GM21423 (cell line): Measurements from ENCODE around the gene DCHS2.
A peak's percentile ranks its signal among the peaks of the same experiment; 100 is the strongest.

ENCODE experiments used
- ATAC-seq: cut with Tn5 transposase; IDR thresholded peaks from one replicate; pipeline ENCODE4 v1.9.1; 2021; ENCODE audit warnings: mild to moderate bottlenecking, moderate library complexity; ENCODE audit not compliant: unreplicated experiment

DCHS2 gene

DNA sequence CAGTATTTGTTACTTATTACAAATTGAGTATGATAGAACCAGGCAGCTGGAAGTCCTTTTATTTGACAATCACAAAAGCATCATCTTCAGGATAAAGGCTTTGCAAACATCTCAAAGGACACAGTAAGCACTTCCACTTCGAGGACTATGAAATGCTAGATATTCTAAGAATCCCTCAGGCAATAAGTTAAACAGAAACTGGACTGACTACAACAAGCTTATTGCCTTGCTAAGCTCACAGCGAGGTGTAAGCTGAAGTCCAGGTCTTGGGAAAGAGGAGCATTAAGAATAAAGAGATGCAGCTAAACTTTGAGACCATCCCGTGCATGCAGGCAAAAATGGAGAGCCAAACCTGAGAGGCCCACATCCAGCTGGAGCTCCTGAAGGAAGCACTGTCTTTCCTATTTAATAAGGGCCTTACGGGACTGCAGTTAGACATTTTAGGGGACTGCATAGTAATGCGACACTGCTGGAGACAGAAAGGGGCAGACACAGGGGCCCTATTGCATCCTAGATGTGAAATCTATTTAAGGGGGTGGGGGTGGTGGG is 38.7 kb downstream of the DCHS2 start:
- ATAC-seq: no peak

DNA sequence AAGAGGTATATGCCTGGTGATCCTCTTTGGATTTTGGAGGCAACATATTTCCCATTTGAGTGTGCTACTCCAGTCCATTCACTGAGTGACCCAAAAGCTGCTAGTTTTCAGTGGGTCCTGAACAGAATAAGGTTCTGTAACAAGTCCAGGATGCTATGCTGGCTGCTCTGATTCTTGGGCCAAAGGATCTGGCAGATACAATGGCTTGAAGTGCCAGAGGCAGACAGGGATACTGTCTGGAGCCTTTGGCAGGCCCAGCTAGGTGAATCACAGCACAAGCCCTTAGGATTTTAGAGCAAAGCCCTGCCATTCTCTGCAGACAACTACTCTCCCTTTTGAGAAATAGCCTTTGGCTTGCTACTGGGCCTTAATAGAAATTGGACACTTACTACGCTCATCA is 40.6 kb downstream of the DCHS2 start:
- ATAC-seq: no peak

DNA sequence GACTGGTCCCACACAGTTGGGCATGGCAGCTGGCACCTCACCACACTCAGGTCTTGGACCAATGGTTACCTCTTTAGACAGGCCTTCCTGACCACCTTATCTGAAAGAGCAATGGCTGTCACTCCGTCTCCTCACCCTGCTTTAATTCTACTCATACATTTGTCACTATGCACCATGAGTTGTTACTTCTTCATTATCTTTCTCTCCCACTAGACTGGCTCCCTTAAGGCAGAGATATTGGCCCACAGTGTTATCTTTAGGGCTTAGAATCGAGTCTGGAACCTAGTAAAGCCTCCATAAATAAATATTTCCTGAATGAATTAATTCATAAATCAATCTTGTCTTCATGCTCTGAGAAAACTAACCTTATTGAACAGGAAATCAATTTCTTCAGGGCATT is 46.6 kb downstream of the DCHS2 start:
- no peak for ATAC-seq

DNA sequence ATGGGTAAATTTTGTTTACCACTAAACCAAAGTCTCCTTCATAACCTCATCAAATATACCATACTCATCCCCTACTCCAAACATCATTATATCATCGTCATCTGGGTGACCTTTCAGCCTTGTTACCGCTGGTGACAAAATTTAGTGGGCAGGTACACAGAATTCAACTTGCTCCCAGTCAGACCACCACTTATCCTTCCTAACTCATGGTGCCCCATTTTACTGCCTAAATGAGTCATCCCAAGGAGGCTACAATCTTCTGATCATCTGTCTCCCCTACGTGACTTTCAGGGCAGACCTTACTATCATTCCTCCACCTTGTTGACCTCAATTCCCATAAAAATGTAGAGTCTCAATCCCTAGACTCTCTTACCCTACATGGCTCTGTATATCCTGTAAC is 49.6 kb downstream of the DCHS2 start:
- no peak for ATAC-seq

DNA sequence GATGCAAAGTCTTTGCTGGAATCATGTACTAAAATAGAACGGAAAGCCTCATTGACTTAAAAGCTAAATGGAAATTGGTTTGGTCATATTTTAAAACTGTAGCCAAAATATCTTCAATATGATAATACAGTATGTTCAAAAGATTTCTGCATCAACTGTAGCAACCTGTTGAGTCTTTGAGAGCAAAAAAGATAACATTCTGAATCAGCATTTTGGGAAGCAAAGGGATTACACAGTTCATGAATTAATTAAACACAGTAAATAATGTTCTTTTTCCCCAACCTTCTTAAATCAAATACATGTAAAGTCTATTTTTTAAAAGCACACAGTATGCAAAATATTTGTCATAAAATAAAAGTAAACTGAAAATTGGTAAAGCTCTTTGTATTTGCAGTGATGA is 50.5 kb downstream of the DCHS2 start:
- ATAC-seq: no peak

DNA sequence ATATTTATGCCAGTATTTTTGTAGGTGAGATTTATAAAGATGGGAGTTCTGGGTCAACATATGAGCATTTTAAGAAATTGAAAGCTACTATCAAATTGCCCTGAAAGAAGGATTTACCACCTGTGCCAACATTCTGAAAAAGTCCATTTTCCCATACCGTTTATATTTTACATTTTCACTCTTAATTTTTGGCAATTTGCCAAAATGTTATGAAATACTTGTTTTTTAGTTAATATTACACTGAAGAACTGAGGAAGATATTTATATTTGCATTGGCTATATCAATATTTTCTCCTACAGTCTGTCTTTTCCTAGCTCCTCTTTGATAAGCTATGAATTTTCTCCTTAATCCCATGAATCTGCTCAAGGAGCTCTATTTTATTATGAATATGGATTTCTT is 52.4 kb downstream of the DCHS2 start:
- no peak for ATAC-seq

DNA sequence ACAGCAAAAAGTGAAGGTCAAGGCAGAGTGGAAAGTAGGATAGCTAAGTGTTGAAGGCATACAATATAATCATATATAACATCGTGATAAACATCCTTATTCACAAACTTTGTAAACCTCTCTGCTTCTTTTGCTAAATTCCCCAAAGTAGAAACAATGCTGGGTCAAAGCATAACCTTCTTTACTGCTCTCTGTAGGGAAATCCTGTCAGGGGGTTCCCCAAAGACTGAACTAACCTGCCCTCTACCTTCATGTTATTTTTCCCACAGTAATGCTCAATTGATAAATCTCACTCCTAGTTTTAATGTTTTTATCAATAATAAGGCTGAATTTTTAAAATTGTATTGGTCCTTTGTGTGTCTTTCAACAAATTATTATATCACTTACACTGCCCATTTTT is 55.7 kb downstream of the DCHS2 start:
- ATAC-seq: peak; percentile 49

DNA sequence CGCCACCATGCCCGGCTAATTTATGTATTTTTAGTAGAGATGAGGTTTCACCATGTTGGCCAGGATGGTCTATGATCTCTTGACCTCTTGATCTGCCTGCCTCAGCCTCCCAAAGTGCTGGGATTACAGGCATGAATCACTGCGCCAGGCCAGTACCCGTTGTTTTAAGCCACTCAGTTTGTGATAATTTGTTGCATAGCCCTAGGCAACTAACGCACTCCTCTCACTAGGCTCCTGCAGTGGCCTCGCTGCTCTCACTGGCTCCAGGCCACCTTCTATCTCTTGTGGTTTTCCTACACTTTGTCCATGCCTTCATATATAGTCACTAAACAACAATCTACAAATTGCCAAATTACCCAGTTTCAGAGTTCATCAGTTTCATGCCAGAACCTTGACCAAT is 58.1 kb downstream of the DCHS2 start:
- ATAC-seq: no peak

DNA sequence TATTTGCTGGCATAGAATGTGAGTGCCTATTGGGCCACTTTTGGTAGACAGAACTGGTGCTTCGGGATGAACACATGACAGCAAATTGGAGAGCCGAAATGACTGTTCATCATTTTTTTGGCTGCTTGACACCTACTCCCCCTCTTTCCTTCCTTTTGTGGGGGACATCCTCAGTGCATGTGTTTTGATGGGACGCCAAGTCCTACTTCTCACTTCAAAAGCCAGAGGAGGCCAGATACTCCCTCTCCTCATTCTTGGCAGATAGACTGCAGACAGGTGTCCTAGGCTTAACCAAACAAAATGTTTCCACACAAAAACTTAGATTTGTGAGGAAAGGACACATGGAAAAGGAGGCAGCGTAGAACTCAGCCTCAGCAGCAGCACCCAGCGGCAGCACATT is 62.4 kb downstream of the DCHS2 start:
- no peak for ATAC-seq

DNA sequence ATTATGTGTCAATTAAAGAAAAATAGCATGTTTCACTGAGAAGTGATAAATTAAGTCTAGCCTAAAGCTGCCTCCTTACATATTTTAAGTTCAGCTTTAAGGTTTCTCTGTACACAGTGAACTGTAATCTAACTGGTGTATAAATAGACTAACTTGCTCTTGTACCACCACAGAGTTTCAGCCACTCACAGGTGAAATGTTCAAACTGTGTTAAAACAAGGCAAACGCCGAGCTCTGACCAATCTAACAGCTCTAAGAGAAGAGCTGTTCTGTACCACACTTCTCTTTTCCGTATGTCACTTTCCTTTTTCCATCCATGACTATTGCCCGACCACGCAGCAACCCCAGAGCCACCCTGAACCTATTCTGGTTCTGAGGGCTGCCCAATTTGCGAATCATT is 64.5 kb downstream of the DCHS2 start:
- no peak for ATAC-seq

DNA sequence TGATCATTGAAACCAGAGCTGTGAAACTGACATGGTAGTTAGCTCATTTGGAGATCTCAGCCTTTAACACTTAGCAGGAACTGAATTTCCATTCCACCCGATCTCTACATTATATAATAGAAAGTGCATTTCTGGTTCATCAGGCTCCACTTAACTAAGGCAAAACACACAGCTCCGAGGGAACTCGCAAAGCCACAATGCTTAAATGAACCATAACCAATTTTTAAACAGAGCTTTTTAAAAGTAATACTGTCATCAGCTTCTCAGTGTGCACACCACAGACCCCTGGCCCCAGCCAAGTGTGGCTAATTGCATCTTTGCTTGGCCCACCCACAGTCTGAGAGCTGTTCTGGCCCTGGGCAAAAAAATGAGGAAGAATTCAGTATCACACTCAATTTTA is 66.1 kb downstream of the DCHS2 start:
- no peak for ATAC-seq

DNA sequence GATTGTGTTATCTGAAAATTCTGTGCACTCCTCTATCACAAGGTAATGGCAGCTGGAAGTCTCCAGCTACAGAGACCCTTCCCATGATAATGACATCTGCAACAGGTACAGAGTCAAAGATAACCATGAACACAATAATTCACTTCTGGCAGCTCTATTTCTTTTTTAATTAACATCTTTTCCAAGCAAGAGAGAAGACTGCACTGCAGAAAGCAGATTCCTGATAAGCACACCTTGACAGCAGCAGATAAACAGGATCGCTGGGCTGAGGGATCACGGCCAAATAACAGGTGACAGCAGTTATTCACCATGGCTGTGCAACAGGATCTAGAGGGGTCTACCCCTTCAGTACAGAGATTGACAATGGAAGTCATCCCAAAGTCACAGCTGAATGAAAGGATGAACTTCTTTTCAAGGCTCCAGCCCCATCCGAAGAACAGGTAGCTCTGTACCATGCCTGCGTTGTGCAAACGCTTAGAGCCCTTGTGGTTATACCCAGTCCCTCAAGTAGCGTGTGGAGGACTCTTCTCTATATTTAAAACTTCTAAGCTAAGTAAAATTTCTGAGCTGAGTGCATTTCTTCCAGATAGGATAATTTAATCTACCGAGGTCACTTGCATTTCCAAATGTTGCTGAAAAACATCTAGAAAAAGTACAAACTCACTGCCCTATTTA is 66.7 kb downstream of the DCHS2 start:
- no peak for ATAC-seq

DNA sequence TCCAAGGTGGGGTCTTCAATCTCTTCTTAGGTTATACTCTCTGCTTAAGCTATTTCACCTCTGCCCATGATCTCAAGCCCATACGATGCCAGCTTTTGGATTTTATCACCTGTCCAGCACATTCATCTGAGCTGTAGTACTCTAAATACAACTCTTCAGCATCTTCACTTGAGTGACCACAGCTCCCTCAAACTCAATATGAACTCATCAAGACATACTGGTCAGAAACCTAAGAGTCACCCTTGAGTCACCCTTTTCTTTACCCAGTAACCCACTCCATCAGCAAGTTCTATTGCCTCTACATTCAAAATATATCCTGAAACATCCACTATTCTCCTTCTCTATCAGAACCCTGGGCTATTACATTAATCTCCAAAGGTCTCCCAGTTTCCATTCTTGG is 69.4 kb downstream of the DCHS2 start:
- no peak for ATAC-seq

DNA sequence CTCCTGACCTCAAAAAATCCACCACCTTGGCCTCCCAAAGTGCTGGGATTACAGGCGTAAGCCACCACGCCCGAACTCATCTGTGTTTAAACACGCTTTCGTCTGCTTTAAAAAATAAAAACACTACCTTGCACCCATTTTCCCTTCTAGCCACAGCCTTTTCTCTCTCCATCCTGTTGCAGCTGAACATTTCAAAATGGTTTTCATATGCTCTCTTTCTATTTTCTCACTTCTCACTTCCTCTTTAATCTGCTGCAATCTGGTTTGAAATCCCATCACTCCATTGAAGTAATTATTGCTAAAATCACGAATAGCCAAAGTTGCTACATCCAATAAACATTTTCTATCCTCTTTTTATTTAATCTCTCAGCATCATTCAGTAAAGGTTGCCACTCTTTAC is 70.0 kb downstream of the DCHS2 start:
- ATAC-seq: peak; percentile 56

DNA sequence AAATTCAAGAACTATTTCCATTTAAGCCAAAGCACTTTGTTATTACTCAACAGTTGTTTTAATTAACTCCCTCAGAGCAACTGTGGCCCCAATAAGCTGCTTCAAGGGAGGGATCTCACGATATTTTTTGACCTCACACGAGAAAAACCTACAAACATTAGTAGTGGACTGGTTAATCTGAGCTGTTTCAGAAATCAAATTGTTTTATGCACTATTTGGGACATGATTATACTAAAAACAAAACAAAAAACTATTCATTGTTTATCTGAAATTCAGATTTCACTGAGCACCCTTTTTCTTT is 74.3 kb downstream of the DCHS2 start:
- ATAC-seq: no peak

DNA sequence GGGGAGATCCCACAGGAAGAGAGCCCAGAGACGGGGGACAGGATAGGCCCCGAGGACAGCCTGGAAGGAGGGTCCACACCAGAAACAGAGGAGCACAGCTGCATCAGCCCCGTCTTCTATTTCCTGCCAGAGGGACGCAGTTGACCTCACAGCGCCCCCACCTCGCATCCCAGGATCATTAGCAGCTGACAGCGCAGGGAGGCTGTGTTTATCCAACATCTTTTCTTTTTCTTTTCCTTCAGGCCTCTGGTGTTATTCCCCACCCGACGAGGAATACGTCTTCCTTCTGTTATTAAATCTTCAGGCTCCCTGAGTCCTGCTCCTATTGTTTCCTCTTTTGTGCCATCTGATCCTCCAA is 75.4 kb downstream of the DCHS2 start:
- ATAC-seq: peak; percentile 38

DNA sequence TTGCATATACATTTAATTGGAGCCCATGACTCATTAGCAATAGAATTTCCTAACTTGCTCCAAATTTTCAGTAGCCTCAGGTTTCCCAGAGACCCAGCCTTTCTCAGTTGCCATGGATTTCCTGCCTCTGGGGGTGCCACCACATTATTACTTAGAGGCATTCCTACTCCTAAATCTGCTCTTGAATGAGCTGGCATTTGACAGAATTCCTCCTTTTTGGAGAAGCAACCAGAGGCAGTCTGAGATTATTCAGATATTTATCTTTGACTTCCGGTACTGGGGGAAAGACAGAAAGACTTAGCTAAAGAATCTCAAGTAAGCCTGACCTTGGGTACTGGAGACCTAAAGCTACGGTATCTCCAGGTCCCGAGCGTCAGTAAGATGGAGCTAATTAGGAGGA is 76.3 kb downstream of the DCHS2 start:
- no peak for ATAC-seq

DNA sequence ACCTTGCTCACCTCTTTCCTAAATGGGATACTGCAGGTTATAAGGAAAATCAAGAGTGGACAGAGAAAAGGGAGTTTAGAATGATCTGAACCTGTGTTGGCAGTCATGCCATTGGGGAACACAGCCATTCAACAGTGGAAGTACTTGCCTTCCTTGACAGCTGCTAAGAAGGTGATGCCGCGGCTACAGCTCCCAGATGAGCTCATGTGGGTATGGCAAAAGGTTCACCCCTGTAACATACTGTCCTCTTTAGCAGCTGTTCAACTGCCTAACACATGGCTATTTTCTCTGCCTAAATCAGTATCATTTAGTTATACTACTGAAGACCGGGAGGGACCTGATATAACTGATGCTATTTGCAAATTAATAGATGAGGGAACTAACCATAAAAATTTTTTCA is 76.8 kb downstream of the DCHS2 start:
- ATAC-seq: no peak

DNA sequence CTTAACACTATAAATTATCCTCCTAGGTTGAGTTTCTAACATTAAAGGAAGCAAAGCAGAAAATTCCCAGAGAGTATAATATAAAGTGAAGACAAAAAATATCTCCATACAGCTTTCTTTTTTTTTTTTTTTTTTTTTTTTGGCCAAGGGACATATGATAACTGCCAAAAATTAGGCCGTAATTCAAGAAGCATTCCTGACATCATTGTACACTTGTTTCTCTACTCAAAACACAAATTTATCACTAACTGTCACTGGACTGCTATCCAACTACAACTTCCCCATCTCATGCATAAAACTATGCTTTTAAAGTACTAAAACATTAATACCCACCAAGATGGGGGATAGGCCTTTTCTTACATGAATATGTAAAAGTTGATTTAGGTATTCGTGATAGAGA is 77.2 kb downstream of the DCHS2 start:
- ATAC-seq: no peak

DNA sequence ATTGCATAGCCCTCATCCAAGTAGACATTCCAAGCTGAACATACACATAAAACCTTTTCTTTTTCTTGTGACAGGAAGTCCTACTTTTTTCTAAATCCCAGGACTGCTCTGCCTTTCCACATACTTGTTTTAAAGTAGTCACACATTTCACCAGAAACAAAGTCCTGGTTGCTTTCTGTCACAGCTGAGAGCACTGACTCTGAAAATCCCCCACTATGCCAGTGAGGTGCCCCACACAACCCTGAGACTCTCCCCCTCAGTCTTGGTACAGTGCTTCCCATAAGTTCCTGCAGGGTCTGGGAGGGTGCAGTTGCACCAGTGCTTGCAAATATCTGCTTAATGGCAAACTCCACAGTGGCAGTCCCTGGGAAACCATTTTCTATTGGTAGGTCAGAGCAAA is 84.2 kb downstream of the DCHS2 start:
- ATAC-seq: no peak

DNA sequence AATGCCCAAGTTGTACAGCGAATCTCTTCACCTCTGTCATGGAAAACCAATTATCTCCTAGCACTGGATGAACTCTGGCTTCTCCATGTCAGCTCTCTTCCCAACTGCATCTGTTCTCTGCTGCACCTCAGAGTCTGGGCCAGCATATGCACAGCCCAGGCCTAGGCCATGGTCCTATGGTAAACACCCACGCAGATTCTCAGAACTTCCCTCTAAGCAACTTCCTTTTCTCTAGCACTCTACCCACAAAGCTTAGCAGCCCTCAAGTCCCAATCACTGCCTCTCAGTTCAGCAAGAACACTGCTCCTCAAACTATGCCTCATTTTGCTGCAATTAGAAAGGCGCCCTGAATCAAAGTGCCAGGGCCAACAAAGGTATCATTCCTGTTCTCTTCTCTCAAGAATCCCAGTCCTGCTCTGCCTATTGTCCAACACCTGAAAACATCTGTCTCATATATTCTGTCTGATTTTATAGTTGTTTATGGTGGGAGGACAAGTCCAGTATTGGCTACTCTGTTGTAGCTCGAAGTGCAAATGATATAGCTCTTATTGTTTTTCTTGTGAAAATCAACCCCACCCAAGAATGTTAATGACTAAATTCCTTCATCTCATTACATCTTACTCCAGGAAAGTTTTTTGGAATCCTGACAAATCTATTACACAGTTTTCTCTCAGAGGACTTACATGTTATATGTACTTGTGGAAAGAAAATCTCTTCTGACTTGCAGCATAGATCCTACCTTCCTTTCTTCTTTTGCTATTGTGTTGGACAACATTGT is 85.4 kb downstream of the DCHS2 start:
- peak; percentile 81 for ATAC-seq

DNA sequence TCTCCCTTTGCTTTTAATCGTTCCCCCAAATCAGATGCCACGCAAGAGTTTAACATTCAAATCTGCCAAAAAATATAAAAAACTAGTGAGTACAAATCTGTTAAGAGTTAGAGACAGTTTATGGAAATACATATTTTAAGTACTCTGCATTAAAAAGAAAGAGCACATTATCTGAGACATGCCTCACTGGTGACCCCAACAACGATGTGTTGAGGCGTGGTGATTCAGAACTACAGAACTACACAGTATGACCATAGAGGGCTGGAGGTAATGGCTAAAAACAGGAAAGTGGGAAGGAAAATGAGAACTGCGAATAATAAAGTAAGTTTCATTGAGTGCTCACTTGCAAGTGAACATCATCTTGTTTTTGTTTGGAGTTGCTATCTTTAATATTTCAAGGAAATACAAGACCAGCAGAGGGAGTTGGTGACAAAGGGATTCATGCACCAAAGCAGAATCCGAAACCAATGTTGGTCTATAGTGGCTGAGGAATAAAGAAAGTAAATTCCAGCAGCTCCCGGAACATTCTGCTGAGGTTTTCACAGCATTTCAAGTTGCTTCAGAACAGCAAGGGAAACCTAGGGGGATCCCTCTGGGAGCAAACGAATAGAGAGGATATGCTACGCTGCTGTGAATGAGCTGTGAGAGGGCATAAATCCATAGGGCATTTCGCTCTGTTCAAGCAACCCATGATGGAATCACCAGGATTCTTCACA is 92.2 kb downstream of the DCHS2 start:
- no peak for ATAC-seq
